GM12878 (cell line): Measurements from ENCODE around the gene TAGLN3. TPM values are rescaled to one million over a fixed set of nuclear protein-coding genes. Genes with fewer than 3 reads are reported as not detected.

Source experiments
- ATAC-seq: fragments of 200-7000 bp; cut with Tn5 transposase; 3 replicates; pipeline ENCODE4 v1.9.1; 2020; ENCODE audit warnings: mild to moderate bottlenecking, moderate library complexity
- BruUV-seq: library from RNA; stranded (reverse); fragments of 400-500 nt; replicated peaks from 2 replicates; lab custom pipeline; 2021; lab: Mats Ljungman, UMichigan
- CTCF ChIA-PET: fragments of 300-600 bp; sonication (Branson Sonifier 250); formaldehyde crosslinking; extraction: SDS; loops from one replicate; lab custom pipeline; 2021; ENCODE audit warnings: inconsistent platforms; lab: Yijun Ruan, JAX
- POLR2A ChIA-PET: fragments of 350-600 bp; formaldehyde crosslinking; extraction: SDS; loops from one replicate; lab custom pipeline; 2021; ENCODE audit warnings: inconsistent platforms; lab: Charles Lee
- RAD21 ChIA-PET: fragments of 300-600 bp; sonication (Branson Sonifier 250); formaldehyde crosslinking; loops from one replicate; lab custom pipeline; 2023; ENCODE audit warnings: antibody characterized with exemption; ENCODE audit not compliant: unreplicated experiment; lab: Charles Lee
- SMC1A ChIA-PET: fragments of 300-600 bp; sonication (Branson Sonifier 250); formaldehyde crosslinking; loops from one replicate; lab custom pipeline; 2023; ENCODE audit not compliant: unreplicated experiment, uncharacterized antibody; lab: Charles Lee
- DNase-seq: peaks from one replicate; pipeline ENCODE4 v3.0.0-alpha.2; 2011; ENCODE audit warnings: low read depth, low spot score
- FAIRE-seq: peaks from 3 replicates; lab custom pipeline; 2011; peaks lifted over from hg19 to GRCh38; lab: Jason Lieb, UNC
- H2AFZ ChIP-seq: 2 replicates; pipeline ENCODE4 v1.6.0; 2011; ENCODE audit warnings: low read depth, low read length, control low read depth; ENCODE audit not compliant: control insufficient read depth
- H3K27ac ChIP-seq: 2 replicates; pipeline ENCODE4 v1.5.1; 2011; ENCODE audit warnings: control low read depth; ENCODE audit not compliant: control insufficient read depth, insufficient read depth
- H3K27me3 ChIP-seq, 2 experiments: replicated peaks in 1 of 2; 2 replicates each; pipeline versions ENCODE4 v1.6.0 to v1.6.1; 2011; ENCODE audit warnings: low read length in 1 of 2; ENCODE audit not compliant: control insufficient read depth in 2 of 2, insufficient read depth in 2 of 2
- H3K36me3 ChIP-seq, 2 experiments: 2 replicates each; pipeline ENCODE4 v1.5.1; 2011; ENCODE audit warnings: low read length in 1 of 2; ENCODE audit not compliant: control insufficient read depth in 2 of 2, insufficient read depth in 2 of 2
- H3K4me1 ChIP-seq: 2 replicates; pipeline ENCODE4 v1.6.1; 2011; ENCODE audit warnings: mild to moderate bottlenecking, low read length, moderate library complexity, mixed read lengths; ENCODE audit not compliant: control insufficient read depth, insufficient read depth
- H3K4me2 ChIP-seq: 2 replicates; pipeline ENCODE4 v1.6.0; 2011; ENCODE audit warnings: control low read depth; ENCODE audit not compliant: control insufficient read depth, insufficient read depth
- H3K4me3 ChIP-seq: fragments of 200-600 bp; sonication (generic); 2 replicates; pipeline ENCODE4 v1.5.1; 2016
- H3K79me2 ChIP-seq: 2 replicates; pipeline ENCODE4 v1.6.0; 2011; ENCODE audit warnings: low read length; ENCODE audit not compliant: control insufficient read depth, insufficient read depth
- H3K9ac ChIP-seq: 2 replicates; pipeline ENCODE4 v1.8.0; 2011; ENCODE audit warnings: low read length, control low read depth, mixed read lengths; ENCODE audit not compliant: control insufficient read depth, insufficient read depth
- H3K9me3 ChIP-seq: replicated peaks from 3 replicates; pipeline ENCODE4 v1.5.1; 2011; ENCODE audit warnings: mild to moderate bottlenecking, low read length; ENCODE audit not compliant: control insufficient read depth, insufficient read depth
- H4K20me1 ChIP-seq: 2 replicates; pipeline ENCODE4 v1.6.0; 2011; ENCODE audit not compliant: control insufficient read depth, insufficient read depth
- BCLAF1 ChIP-seq: fragments of 450-650 bp; IDR thresholded peaks from 2 replicates; pipeline ENCODE4 v1.6.1; 2017; ENCODE audit warnings: antibody characterized with exemption, mild to moderate bottlenecking, moderate library complexity
- CEBPB ChIP-seq, 2 experiments: fragments of 150-350 bp in 1 of 2; IDR thresholded peaks; 2 replicates each; pipeline ENCODE4 v1.6.1; 2012 to 2014; ENCODE audit warnings: low read depth in 2 of 2, low read length in 2 of 2, borderline replicate concordance in 1 of 2, inconsistent platforms in 1 of 2
- MEF2B ChIP-seq: fragments of 450-650 bp; IDR thresholded peaks from 2 replicates; pipeline ENCODE4 v1.6.1; 2018; ENCODE audit warnings: mild to moderate bottlenecking, moderate library complexity; ENCODE audit not compliant: partially characterized antibody, poor library complexity, severe bottlenecking
- MTA3 ChIP-seq: IDR thresholded peaks from 2 replicates; pipeline ENCODE4 v1.6.1; 2012; ENCODE audit warnings: low read length, inconsistent platforms, borderline replicate concordance
- NR2C2 ChIP-seq: IDR thresholded peaks from 2 replicates; pipeline ENCODE4 v1.6.1; 2011; ENCODE audit warnings: borderline replicate concordance, low read depth; ENCODE audit not compliant: control insufficient read depth, insufficient read length
- STAT3 ChIP-seq: IDR thresholded peaks from 2 replicates; pipeline ENCODE4 v1.6.1; 2011; ENCODE audit warnings: low read depth, low read length, improper control_type of control experiment
- WRNIP1 ChIP-seq: IDR thresholded peaks from 2 replicates; pipeline ENCODE4 v1.6.1; 2011; ENCODE audit warnings: low read depth, low read length, improper control_type of control experiment, borderline replicate concordance
- ZNF24 ChIP-seq: fragments of 450-650 bp; IDR thresholded peaks from 2 replicates; pipeline ENCODE4 v1.6.1; 2017; ENCODE audit warnings: antibody characterized with exemption, mild to moderate bottlenecking
- ZZZ3 ChIP-seq: IDR thresholded peaks from 2 replicates; pipeline ENCODE4 v1.6.1; 2011; ENCODE audit warnings: low read depth; ENCODE audit not compliant: control insufficient read depth, insufficient read length
- WGBS: methylation state at CpG from one replicate; pipeline ENCODE4 v1.1.6; 2016; ENCODE audit warnings: low lambda C conversion rate; ENCODE audit not compliant: insufficient replicate concordance, insufficient coverage; ENCODE audit errors: missing lambda C conversion rate; 5-methylcytosine and 5-hydroxymethylcytosine counted together
- in situ Hi-C: fragments of 300-500 bp; cut with MboI; formaldehyde crosslinking; loops from 9 replicates; pipeline ENCODE4 v1.14.3; 2018; ENCODE audit warnings: mixed read lengths
- intact Hi-C: fragments of 100-400 bp; cut with micrococcal nuclease; formaldehyde crosslinking; loops from one replicate; pipeline ENCODE4 v1.14.2; 2022; ENCODE audit not compliant: unreplicated experiment
- polyA plus RNA-seq, 11 experiments: library from polyadenylated mRNA; depleted of rRNA in 4 of 11; unstranded in 6 of 11; stranded (reverse) in 5 of 11; fragments of >200 nt; fragmentation: Nextera tagmentation in 4 of 11; fragmentation: Illumina TruSeq in 1 of 11; extraction: Ambion mirVana in 4 of 11; extraction: Trizol in 1 of 11; gene quantifications; 1 replicate in 1 of 11; 2 replicates in 10 of 11; pipeline versions ENCODE4 v1.2.1 to v1.2.3, GENCODE V29; 2011 to 2016; ENCODE audit warnings: inconsistent platforms in 2 of 11, missing spikeins in 2 of 11, low read depth in 1 of 11
- total RNA-seq, 4 experiments: library from RNA; depleted of rRNA in 3 of 4; stranded (reverse); fragments of >200 nt in 3 of 4; fragmentation: Illumina TruSeq in 1 of 4; extraction: Trizol in 1 of 4; gene quantifications; 2 replicates each; pipeline versions ENCODE4 v1.2.1 to v1.2.3, GENCODE V29; 2013 to 2021
- TF ChIP-seq, protein P1 (sequence below): fragments of 450-650 bp; IDR thresholded peaks from 2 replicates; pipeline ENCODE4 v1.6.1; 2017; ENCODE audit warnings: mild to moderate bottlenecking
- TF ChIP-seq, protein P2 (sequence below): fragments of 150-350 bp; IDR thresholded peaks from 2 replicates; pipeline ENCODE4 v1.6.1; 2016; ENCODE audit warnings: low read depth, low read length

Gene TAGLN3
- total and polyA plus RNA-seq, 10 of the 15 experiments (the other 5 are each of a cell fraction or from before 2014, with no cell fraction given): 0.06 to 0.53 (median 0.12) TPM; not detected in 3

GRCh38 chr3:111965484-111965883 is 33.2 kb upstream of the TAGLN3 start:
- Histone ChIP-seq H3K27ac (no peak overlapping the region), H2AFZ (no peak overlapping the region), H3K9ac (no peak overlapping the region), H3K36me3 (no peaks in the 10 kb centered on the region), H4K20me1 (no peaks in the 10 kb centered on the region), H3K79me2 (no peaks in the 10 kb centered on the region), H3K27me3 (no peaks in the 10 kb centered on the region), H3K9me3 (no peaks in the 10 kb centered on the region), H3K4me3 (no peak overlapping the region), H3K4me1 (no peaks in the 10 kb centered on the region), H3K4me2 (no peak overlapping the region)
- TF ChIP-seq BCLAF1: no peak
- TF ChIP-seq MEF2B: no peak
- TF ChIP-seq MTA3: no peak
- TF ChIP-seq, protein P1, sequence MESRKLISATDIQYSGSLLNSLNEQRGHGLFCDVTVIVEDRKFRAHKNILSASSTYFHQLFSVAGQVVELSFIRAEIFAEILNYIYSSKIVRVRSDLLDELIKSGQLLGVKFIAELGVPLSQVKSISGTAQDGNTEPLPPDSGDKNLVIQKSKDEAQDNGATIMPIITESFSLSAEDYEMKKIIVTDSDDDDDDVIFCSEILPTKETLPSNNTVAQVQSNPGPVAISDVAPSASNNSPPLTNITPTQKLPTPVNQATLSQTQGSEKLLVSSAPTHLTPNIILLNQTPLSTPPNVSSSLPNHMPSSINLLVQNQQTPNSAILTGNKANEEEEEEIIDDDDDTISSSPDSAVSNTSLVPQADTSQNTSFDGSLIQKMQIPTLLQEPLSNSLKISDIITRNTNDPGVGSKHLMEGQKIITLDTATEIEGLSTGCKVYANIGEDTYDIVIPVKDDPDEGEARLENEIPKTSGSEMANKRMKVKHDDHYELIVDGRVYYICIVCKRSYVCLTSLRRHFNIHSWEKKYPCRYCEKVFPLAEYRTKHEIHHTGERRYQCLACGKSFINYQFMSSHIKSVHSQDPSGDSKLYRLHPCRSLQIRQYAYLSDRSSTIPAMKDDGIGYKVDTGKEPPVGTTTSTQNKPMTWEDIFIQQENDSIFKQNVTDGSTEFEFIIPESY: no peak
- no peak for TF ChIP-seq CEBPB (IDR thresholded peaks at IDR 0.05; ENCODE audit: borderline replicate concordance in 1 of 2, low read depth in 2 of 2, low read length in 2 of 2)
- no peak for TF ChIP-seq ZZZ3
- TF ChIP-seq ZNF24: no peak
- TF ChIP-seq, protein P2, sequence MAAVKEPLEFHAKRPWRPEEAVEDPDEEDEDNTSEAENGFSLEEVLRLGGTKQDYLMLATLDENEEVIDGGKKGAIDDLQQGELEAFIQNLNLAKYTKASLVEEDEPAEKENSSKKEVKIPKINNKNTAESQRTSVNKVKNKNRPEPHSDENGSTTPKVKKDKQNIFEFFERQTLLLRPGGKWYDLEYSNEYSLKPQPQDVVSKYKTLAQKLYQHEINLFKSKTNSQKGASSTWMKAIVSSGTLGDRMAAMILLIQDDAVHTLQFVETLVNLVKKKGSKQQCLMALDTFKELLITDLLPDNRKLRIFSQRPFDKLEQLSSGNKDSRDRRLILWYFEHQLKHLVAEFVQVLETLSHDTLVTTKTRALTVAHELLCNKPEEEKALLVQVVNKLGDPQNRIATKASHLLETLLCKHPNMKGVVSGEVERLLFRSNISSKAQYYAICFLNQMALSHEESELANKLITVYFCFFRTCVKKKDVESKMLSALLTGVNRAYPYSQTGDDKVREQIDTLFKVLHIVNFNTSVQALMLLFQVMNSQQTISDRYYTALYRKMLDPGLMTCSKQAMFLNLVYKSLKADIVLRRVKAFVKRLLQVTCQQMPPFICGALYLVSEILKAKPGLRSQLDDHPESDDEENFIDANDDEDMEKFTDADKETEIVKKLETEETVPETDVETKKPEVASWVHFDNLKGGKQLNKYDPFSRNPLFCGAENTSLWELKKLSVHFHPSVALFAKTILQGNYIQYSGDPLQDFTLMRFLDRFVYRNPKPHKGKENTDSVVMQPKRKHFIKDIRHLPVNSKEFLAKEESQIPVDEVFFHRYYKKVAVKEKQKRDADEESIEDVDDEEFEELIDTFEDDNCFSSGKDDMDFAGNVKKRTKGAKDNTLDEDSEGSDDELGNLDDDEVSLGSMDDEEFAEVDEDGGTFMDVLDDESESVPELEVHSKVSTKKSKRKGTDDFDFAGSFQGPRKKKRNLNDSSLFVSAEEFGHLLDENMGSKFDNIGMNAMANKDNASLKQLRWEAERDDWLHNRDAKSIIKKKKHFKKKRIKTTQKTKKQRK: no peak
- no peak for TF ChIP-seq WRNIP1
- TF ChIP-seq STAT3: no peak
- no peak for TF ChIP-seq NR2C2
- ChIA-PET CTCF (interaction anchor here (0.7 to 9.8 kb wide), 10 partner anchors 47 to 387 kb away, joined by 3 to 380 read pairs (median 26); no protein-coding TSS in a partner anchor), RAD21 (interaction anchor here (1.4 to 10.6 kb wide), 8 partner anchors 14 to 296 kb away, joined by 4 to 177 read pairs (median 25); partner anchors contain the start of genes ABHD10 and PHLDB2), POLR2A (no interaction called here), SMC1A (interaction anchor here (0.8 to 23.3 kb wide), 14 partner anchors 11 to 296 kb away, joined by 3 to 424 read pairs (median 5); partner anchors contain the start of genes ABHD10 and PHLDB2)
- no TSS peak for BruUV-seq
- 59% methylated on average over 2 of the region's 2 CpGs for WGBS
- intact Hi-C loops (no loop called here), in situ Hi-C loops (no loop called here)
- ATAC-seq (no peak), FAIRE-seq (no peak), DNase-seq (no peak)
